Left ventricle myocardium superior (tissue), 1 donor: ENCODE data around the gene CCSER2. TPM values are rescaled to one million over a fixed set of nuclear protein-coding genes. Genes with fewer than 3 reads are reported as not detected.
"Not testable (repeated sequence)": the region's sequence is repeated elsewhere in the genome, so short reads cannot be mapped to it uniquely, and the experiment has no call there.

Experiments
- ATAC-seq: fragments of 200-7000 bp; cut with Tn5 transposase; one replicate; pipeline ENCODE4 v1.9.1; 2020; ENCODE audit warnings: mild to moderate bottlenecking, moderate library complexity
- DNase-seq: peaks from one replicate; pipeline ENCODE4 v3.0.0-alpha.2; 2020
- intact Hi-C: fragments of 100-400 bp; cut with micrococcal nuclease; formaldehyde crosslinking; loops from one replicate; pipeline ENCODE4 v1.11.0; 2022
- long read RNA-seq: library from polyadenylated mRNA; unstranded; transcript quantifications from one replicate; pipeline ENCODE4 v2.0.0, GENCODE V29; 2021
- total RNA-seq: library from RNA; stranded (reverse); fragmentation: NEBNext Ultra II Directional; extraction: Animal tissue kit (Norgen Biotek cat#: 25700); gene quantifications from one replicate; pipeline ENCODE4 v1.2.1, GENCODE V29; 2021
- donor health status: DM: no; HTN: yes; CAD: no; lungs with severe emphysema.

Gene CCSER2
- total RNA-seq: 163 TPM
- long read RNA-seq, full-length matches to known transcripts: 14 of 135 reads
- long read RNA-seq, partial matches to known transcripts: 114 of 135 reads
- long read RNA-seq, other reads (novel, unspliced or antisense): 7 of 135 reads

- DNase-seq (peak; percentile 99), ATAC-seq (peak; percentile 97)
- intact Hi-C loops: no loop called here
These were observed at the start of gene CCSER2 for GRCh38 chr10:84328418-84329195. Gene CCSER2 (plus strand): TSS chr10:84328589. CDS start chr10:84371053, 42,464 bp downstream.

- ATAC-seq, intact Hi-C loops, DNase-seq: not testable (repeated sequence)
These were observed 48.4 kb upstream of the CCSER2 start for GRCh38 chr10:84279876-84280475.

- ATAC-seq: no peak
- no peak for DNase-seq
- intact Hi-C loops: no loop called here
These were observed 41.7 kb upstream of the CCSER2 start for GRCh38 chr10:84286695-84287094.

GRCh38 chr10:84288151-84288550 is 40.2 kb upstream of the CCSER2 start:
- DNase-seq (no peak), ATAC-seq (no peak)
- intact Hi-C loops: no loop called here

- no peak for ATAC-seq
- DNase-seq: no peak
- intact Hi-C loops: no loop called here
These were observed 38.7 kb upstream of the CCSER2 start for GRCh38 chr10:84289521-84290200.

GRCh38 chr10:84290235-84290634 is 38.2 kb upstream of the CCSER2 start:
- no peak for ATAC-seq
- no peak for DNase-seq
- intact Hi-C loops: no loop called here

GRCh38 chr10:84291384-84291783 is 37.0 kb upstream of the CCSER2 start:
- DNase-seq (no peak), ATAC-seq (no peak)
- intact Hi-C loops: no loop called here

GRCh38 chr10:84292502-84292901 is 35.9 kb upstream of the CCSER2 start:
- intact Hi-C loops: no loop called here
- DNase-seq (no peak), ATAC-seq (no peak)

- intact Hi-C loops: no loop called here
- ATAC-seq (no peak), DNase-seq (no peak)
These were observed 35.2 kb upstream of the CCSER2 start for GRCh38 chr10:84293171-84293570.

GRCh38 chr10:84293574-84294016 is 34.8 kb upstream of the CCSER2 start:
- DNase-seq: no peak
- intact Hi-C loops: no loop called here
- no peak for ATAC-seq

GRCh38 chr10:84294766-84295447 is 33.5 kb upstream of the CCSER2 start:
- ATAC-seq: no peak
- intact Hi-C loops: no loop called here

GRCh38 chr10:84296091-84296981 is 32.1 kb upstream of the CCSER2 start:
- DNase-seq (no peak), ATAC-seq (peak; percentile 23)
- intact Hi-C loops: no loop called here

More at GRCh38 chr10:84294766-84295447, 33.5 kb upstream of the CCSER2 start:
- no peak for DNase-seq

GRCh38 chr10:84298057-84298456 is 30.3 kb upstream of the CCSER2 start:
- no peak for DNase-seq
- no peak for ATAC-seq
- intact Hi-C loops: no loop called here

- no peak for ATAC-seq
- intact Hi-C loops: no loop called here
- DNase-seq: no peak
These were observed 26.2 kb upstream of the CCSER2 start for GRCh38 chr10:84302223-84302622.

- intact Hi-C loops: no loop called here
- DNase-seq (no peak), ATAC-seq (no peak)
These were observed 21.5 kb upstream of the CCSER2 start for GRCh38 chr10:84306751-84307384.

- no peak for ATAC-seq
- intact Hi-C loops: no loop called here
These were observed 20.4 kb upstream of the CCSER2 start for GRCh38 chr10:84308021-84308420.

GRCh38 chr10:84308481-84309304 is 19.7 kb upstream of the CCSER2 start:
- intact Hi-C loops: no loop called here
- ATAC-seq (peak; percentile 50), DNase-seq (peak; percentile 42)

More at GRCh38 chr10:84308021-84308420, 20.4 kb upstream of the CCSER2 start:
- DNase-seq: no peak
